ENCODE measurements around the gene APOL3.
"Not testable (repeated sequence)": the region's sequence is repeated elsewhere in the genome, so short reads cannot be mapped to it uniquely, and the experiment has no call there.

APOL3 gene

DNA sequence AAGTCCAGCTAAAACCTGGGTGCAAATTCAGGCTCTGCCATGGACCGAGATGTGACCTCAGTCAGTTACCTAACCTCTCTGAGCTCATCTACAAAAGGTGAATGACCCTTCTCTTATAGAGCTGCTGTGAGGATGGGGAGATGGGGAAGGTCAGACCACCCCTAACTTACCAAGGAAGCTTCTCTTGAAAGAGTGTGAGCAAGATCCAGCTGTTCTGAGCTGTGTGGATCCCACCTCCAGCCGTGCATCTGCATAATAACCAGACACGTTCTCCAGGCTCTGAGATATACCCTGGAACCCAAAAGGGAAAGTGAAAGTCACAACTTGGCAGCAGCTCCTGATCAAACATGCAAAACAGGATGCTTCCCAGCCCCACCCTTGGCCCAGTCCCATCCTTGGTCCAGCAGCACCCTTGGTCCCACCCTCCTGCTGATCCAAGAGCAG is at the start of gene APOL3:
APOL3 (minus strand) TSS at position 257 of the 444 bp plus-strand sequence. CDS start 11,700 bp downstream, outside the sequence.
- TF ChIP-seq CTCF (conservative IDR thresholded peaks at IDR 0.05; ENCODE audit: low read depth, low read length) = no peak
- DNase-seq (ENCODE audit: low read depth) = no peak
- no peak within 1 kb of the TSS for H3K4me3 ChIP-seq (ENCODE audit: low read length)

DNA sequence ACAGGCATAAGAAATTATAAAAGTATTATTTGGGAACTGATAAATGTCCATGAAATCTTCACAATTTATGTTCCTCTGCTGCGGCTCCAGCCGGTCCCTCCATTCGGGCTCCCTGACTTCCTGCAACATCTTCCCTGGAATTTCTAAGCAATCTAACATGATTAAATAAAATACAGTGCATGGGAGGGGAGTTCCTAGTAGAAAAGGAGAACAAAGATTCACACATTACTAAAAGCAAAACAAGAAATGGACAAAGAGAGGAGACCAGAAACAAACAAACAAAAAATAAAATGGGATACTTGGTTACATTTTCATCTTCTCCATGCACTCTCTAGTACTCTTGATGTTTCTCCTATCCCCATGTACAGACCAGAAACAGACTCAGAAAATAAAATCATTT is 49.7 kb upstream of the APOL3 start:
- no peak for TF ChIP-seq CTCF (conservative IDR thresholded peaks at IDR 0.05; ENCODE audit: low read depth, low read length)
- no peak for DNase-seq (ENCODE audit: low read depth)
- H3K4me3 ChIP-seq (ENCODE audit: low read length) = no peak overlapping the region

- not testable (repeated sequence) for DNase-seq (ENCODE audit: low read depth); H3K4me3 ChIP-seq (ENCODE audit: low read length)
Observed at GRCh38 chr22:36209488-36209908, 48.9 kb upstream of the APOL3 start.

DNA sequence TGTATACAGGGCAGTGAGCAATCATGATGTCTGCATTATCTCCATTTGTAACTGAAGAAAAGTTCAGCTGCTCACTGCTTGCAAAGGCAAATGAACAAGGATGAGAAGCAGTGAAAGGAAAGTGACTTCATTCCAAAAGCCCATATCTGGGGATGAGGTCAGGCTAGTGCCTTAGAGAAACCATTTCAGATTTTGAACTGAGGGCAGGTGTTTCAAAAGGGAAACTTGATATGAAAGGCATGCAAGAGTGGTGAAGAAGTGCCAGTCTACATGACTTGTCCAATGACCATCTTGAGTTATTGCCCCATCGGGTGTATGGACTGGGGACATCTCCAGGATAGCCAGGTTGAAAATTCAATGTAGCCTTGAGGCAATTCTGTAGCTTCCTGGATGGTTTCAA is 48.4 kb upstream of the APOL3 start:
- TF ChIP-seq CTCF (conservative IDR thresholded peaks at IDR 0.05; ENCODE audit: low read depth, low read length) = no peak
- DNase-seq (ENCODE audit: low read depth) = no peak
- no peak overlapping the region for H3K4me3 ChIP-seq (ENCODE audit: low read length)

GRCh38 chr22:36208162-36208765 is 47.7 kb upstream of the APOL3 start:
- no peak overlapping the region for H3K4me3 ChIP-seq (ENCODE audit: low read length)
- DNase-seq (ENCODE audit: low read depth) = no peak

DNA sequence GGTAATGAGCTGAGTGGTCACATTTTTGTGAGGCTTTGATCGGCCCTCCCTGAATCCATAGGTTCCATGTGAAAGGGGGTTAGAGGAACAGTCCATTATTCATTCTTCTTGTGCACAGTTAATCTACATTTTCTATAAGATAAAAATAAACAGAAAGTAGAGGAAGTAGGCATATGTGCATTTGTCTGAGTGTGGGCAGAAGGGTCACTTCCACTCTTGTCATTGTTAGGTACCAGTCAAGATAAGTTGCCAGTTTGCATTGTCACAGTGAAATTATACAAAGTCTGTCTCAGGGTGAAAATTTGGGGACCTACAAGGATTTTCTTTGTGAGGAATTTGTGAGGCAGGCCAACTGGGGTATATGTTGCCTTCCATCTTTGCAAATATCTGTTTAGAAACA is 45.7 kb upstream of the APOL3 start:
- DNase-seq (ENCODE audit: low read depth) = no peak
- H3K4me3 ChIP-seq (ENCODE audit: low read length) = no peak overlapping the region
- no peak for TF ChIP-seq CTCF (conservative IDR thresholded peaks at IDR 0.05; ENCODE audit: low read depth, low read length)

More at GRCh38 chr22:36208162-36208765, 47.7 kb upstream of the APOL3 start:
- no peak for TF ChIP-seq CTCF (conservative IDR thresholded peaks at IDR 0.05; ENCODE audit: low read depth, low read length)

- DNase-seq (ENCODE audit: low read depth); H3K4me3 ChIP-seq (ENCODE audit: low read length): not testable (repeated sequence)
Observed at GRCh38 chr22:36205573-36205972, 45.0 kb upstream of the APOL3 start.

DNA sequence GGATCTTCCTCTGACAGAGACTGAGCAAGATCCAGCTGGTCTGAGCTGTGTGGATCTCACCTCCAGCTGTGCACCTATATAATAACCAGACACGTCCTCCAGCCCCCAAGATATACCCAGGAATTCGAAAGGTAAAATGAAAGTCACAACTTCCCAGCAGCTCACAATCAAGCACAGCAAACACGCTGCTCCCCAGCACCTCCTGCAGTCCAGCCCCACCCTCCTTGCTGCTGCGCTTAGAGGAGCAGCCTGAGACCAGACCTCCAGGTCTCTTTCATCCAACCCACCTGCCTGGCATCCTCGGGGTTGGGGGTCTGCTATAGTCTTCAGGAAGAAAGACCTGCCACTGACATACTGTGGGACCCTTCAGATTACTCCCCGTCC is 44.1 kb upstream of the APOL3 start:
- DNase-seq (ENCODE audit: low read depth) = no peak
- no peak overlapping the region for H3K4me3 ChIP-seq (ENCODE audit: low read length)
- no peak for TF ChIP-seq CTCF (conservative IDR thresholded peaks at IDR 0.05; ENCODE audit: low read depth, low read length)

All from retinal pigment epithelial cell (primary cell).